DMS153 treated with DMSO at 0.1 percent for 48 hours (cell line): ENCODE results near the gene RIMBP2.

ENCODE experiments used
- DNase-seq: peaks from one replicate; lab custom pipeline; 2025; ENCODE audit not compliant: unreplicated experiment; lab: John Stamatoyannopoulos, UW

Gene RIMBP2

GRCh38 chr12:130448044-130448821 is 267.9 kb downstream of the RIMBP2 start:
- DNase-seq, result no peak

- DNase-seq, result no peak
Measured at GRCh38 chr12:130447655-130447965, 268.5 kb downstream of the RIMBP2 start.

GRCh38 chr12:130446846-130447654 is 269.0 kb downstream of the RIMBP2 start:
- DNase-seq, result no peak

GRCh38 chr12:130444986-130445385 is 271.1 kb downstream of the RIMBP2 start:
- DNase-seq, result no peak

GRCh38 chr12:130444061-130444460 is 272.0 kb downstream of the RIMBP2 start:
- DNase-seq, result no peak

- no peak for DNase-seq
Measured at GRCh38 chr12:130441771-130442760, 274.0 kb downstream of the RIMBP2 start.

GRCh38 chr12:130440411-130441080 is 275.6 kb downstream of the RIMBP2 start:
- no peak for DNase-seq

GRCh38 chr12:130439250-130439649 is 276.8 kb downstream of the RIMBP2 start:
- DNase-seq, result no peak

GRCh38 chr12:130438711-130439110 is 277.4 kb downstream of the RIMBP2 start:
- no peak for DNase-seq

- no peak for DNase-seq
Measured at GRCh38 chr12:130438243-130438620, 277.9 kb downstream of the RIMBP2 start.

- DNase-seq, result no peak
Measured at GRCh38 chr12:130437555-130438242, 278.4 kb downstream of the RIMBP2 start.

- DNase-seq, result no peak
Measured at GRCh38 chr12:130436741-130437501, 279.2 kb downstream of the RIMBP2 start.

- DNase-seq, result no peak
Measured at GRCh38 chr12:130435826-130436225, 280.3 kb downstream of the RIMBP2 start.

- DNase-seq, result no peak
Measured at GRCh38 chr12:130435331-130435730, 280.8 kb downstream of the RIMBP2 start.

GRCh38 chr12:130434560-130434959 is 281.5 kb downstream of the RIMBP2 start:
- DNase-seq, result no peak

GRCh38 chr12:130433834-130434233 is 282.3 kb downstream of the RIMBP2 start:
- no peak for DNase-seq

- DNase-seq, result no peak
Measured at GRCh38 chr12:130433411-130433810, 282.7 kb downstream of the RIMBP2 start.

- DNase-seq, result no peak
Measured at GRCh38 chr12:130431176-130431575, 284.9 kb downstream of the RIMBP2 start.
